Large intestine (tissue), 3 donors: Measurements from ENCODE around the gene SLC16A8. TPM values are rescaled to one million over a fixed set of nuclear protein-coding genes. Genes with fewer than 3 reads are reported as not detected.
A peak's percentile ranks its signal among the peaks of the same experiment; 100 is the strongest.
"Not testable (repeated sequence)": the region's sequence is repeated elsewhere in the genome, so short reads cannot be mapped to it uniquely, and the experiment has no call there.

Experiments
- DNase-seq, 2 donors: peaks; one replicate each; pipeline versions ENCODE4 v3.0.0 to v3.0.0-alpha.2; 2013
- H3K27ac ChIP-seq: one replicate; pipeline ENCODE4 v1.5.1; 2013; ENCODE audit warnings: low read length
- H3K27me3 ChIP-seq: 2 replicates; pipeline ENCODE4 v1.6.1; 2013; ENCODE audit warnings: low read length; ENCODE audit not compliant: control insufficient read depth, insufficient read depth
- H3K36me3 ChIP-seq: 2 replicates; pipeline ENCODE4 v1.6.1; 2013; ENCODE audit warnings: low read length; ENCODE audit not compliant: control insufficient read depth, insufficient read depth
- H3K4me1 ChIP-seq: one replicate; pipeline ENCODE4 v1.6.1; 2013; ENCODE audit warnings: low read length; ENCODE audit not compliant: control insufficient read depth, insufficient read depth
- H3K4me3 ChIP-seq: one replicate; pipeline ENCODE4 v1.5.1; 2013; ENCODE audit warnings: low read length
- H3K9me3 ChIP-seq: one replicate; pipeline ENCODE4 v1.6.1; 2013; ENCODE audit warnings: mild to moderate bottlenecking, low read depth, low read length, moderate library complexity; ENCODE audit not compliant: control insufficient read depth
- WGBS: methylation state at CpG from one replicate; pipeline ENCODE4 v1.1.5; 2013; ENCODE audit warnings: low lambda C conversion rate; ENCODE audit not compliant: insufficient coverage; 5-methylcytosine and 5-hydroxymethylcytosine counted together
- polyA plus RNA-seq: library from polyadenylated mRNA; unstranded; fragments of 120-200 nt; gene quantifications from one replicate; pipeline ENCODE4 v1.2.1, GENCODE V29; 2013

Gene SLC16A8
- polyA plus RNA-seq, 1 donor, result 2.3 TPM

DNA sequence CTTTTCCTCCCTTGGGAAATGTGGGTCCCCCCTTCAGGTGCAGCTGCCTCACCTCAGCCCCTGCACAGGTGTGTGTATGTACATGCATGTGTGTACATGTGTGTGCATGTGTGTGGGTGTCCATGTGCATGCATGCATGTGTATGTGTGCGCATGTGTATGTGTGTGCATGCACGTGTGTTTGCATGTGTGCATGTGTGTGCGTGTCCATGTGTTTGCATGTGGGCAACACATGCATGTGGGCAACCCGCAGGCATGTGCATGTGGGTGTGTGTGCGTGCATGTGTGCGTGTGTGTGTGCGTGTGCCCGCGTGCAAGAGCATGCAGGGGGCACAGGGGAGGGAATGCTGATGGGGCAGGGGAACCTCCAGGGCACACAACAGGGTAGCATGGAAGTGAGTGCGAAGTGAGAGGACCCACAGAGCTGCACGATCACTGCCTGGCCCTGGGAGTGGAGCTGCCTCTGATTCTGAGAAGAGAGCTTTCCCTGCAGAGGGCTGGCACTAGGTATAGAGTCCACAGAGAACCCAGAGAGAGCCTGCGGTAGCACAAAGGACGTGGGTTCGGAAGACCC lies 41.1 kb upstream of the SLC16A8 start:
- H3K27me3 ChIP-seq, result no peaks in the 10 kb centered on the region
- H3K36me3 ChIP-seq, result peaks cover 34% of the 10 kb centered on the region
- no peak for DNase-seq
- no peak overlapping the region for H3K27ac ChIP-seq
- WGBS, result no CpG with 5 or more reads among the region's 14 CpGs
- no peak overlapping the region for H3K4me3 ChIP-seq
- H3K4me1 ChIP-seq, result no peaks in the 10 kb centered on the region
- no peaks in the 10 kb centered on the region for H3K9me3 ChIP-seq

- no CpG with 5 or more reads among the region's 21 CpGs for WGBS
- Histone ChIP-seq H3K9me3 (no peaks in the 10 kb centered on the region), H3K27me3 (no peaks in the 10 kb centered on the region), H3K4me1 (no peaks in the 10 kb centered on the region), H3K4me3 (no peak overlapping the region), H3K36me3 (peaks cover 34% of the 10 kb centered on the region), H3K27ac (no peak overlapping the region)
- DNase-seq, result no peak
Measured at GRCh38 chr22:38124236-38124974, 40.4 kb upstream of the SLC16A8 start.

- no peaks in the 10 kb centered on the region for H3K9me3 ChIP-seq
- DNase-seq, result no peak
- peaks cover 21% of the 10 kb centered on the region for H3K36me3 ChIP-seq
- no peaks in the 10 kb centered on the region for H3K27me3 ChIP-seq
- WGBS, result no CpG with 5 or more reads among the region's 6 CpGs
- no peak overlapping the region for H3K27ac ChIP-seq
- H3K4me3 ChIP-seq, result no peak overlapping the region
- H3K4me1 ChIP-seq, result no peaks in the 10 kb centered on the region
Measured at GRCh38 chr22:38122616-38123015, 38.6 kb upstream of the SLC16A8 start.

DNA sequence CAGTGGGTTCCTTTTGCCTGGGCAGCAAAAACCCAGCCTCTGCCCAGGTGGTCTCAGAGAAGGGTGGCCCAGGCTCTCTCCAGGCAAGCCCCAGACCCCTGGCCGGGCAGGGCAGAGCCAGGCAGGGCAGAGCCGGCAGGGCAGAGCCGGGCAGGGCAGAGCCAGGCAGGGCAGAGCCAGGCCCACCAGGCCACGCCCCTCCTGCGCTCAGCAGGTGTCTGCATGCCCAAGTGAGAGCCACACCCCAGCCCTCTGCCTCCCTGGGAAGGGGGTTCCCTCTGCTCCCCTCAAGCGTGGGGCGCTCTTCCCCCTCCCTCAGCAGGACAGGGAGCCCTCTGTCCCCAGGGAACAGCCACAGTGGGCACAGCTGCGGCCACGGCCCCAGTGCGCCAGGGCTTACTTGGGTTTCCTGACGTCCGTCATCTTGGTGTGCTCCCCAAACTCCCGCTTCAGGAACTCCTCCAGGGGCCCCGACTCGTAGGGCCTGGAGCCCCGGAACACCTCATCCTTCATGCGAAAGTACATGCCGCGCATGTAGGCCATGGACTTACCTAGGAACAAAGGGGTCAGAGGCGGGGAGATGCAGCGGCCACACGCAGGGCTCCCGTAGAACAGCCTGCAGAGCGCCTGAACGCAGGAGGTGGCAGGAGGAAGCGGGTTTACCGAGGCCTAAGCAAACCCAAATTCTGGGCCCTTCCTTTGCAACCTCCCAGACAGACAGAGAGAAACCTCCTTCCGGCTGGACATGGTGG lies 36.6 kb upstream of the SLC16A8 start:
- DNase-seq, result no peak
- peaks cover 15% of the 10 kb centered on the region for H3K36me3 ChIP-seq
- H3K4me3 ChIP-seq, result no peak overlapping the region
- WGBS, result no CpG with 5 or more reads among the region's 28 CpGs
- no peaks in the 10 kb centered on the region for H3K9me3 ChIP-seq
- no peaks in the 10 kb centered on the region for H3K4me1 ChIP-seq
- no peaks in the 10 kb centered on the region for H3K27me3 ChIP-seq
- H3K27ac ChIP-seq, result no peak overlapping the region

GRCh38 chr22:38118747-38119146 lies 34.8 kb upstream of the SLC16A8 start:
- peaks cover 16% of the 10 kb centered on the region for H3K36me3 ChIP-seq
- no CpG with 5 or more reads among the region's 2 CpGs for WGBS
- not testable (repeated sequence) for H3K9me3 ChIP-seq, H3K4me3 ChIP-seq, H3K4me1 ChIP-seq, DNase-seq, H3K27me3 ChIP-seq, H3K27ac ChIP-seq

- Histone ChIP-seq H3K4me3 (no peak overlapping the region), H3K9me3 (no peaks in the 10 kb centered on the region), H3K36me3 (peaks cover 16% of the 10 kb centered on the region), H3K4me1 (peaks cover 3% of the 10 kb centered on the region), H3K27me3 (no peaks in the 10 kb centered on the region), H3K27ac (no peak overlapping the region)
- no peak for DNase-seq
- WGBS, result no CpG with 5 or more reads among the region's 3 CpGs
Measured at GRCh38 chr22:38118182-38118581, 34.2 kb upstream of the SLC16A8 start.

DNA sequence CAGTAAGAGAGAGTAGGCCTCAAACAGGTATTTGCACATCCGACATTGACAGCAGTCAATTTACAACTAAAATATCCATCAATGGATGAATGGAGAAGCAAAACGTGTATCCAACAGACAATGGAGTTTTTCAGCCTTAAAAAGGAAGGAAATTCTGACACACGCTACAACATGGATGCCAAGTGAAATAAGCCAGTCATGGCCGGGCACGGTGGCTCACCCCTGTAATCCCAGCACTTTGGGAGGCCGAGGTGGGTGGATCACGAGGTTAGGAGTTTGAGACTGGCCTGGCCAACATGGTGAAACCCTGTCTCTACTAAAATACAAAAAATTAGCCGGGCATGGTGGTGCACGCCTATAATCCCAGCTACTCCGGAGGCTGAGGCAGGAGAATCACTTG lies 33.6 kb upstream of the SLC16A8 start:
- not testable (repeated sequence) for DNase-seq, H3K9me3 ChIP-seq, H3K27me3 ChIP-seq, H3K4me1 ChIP-seq, H3K4me3 ChIP-seq, H3K27ac ChIP-seq
- WGBS, result no CpG with 5 or more reads among the region's 10 CpGs
- peaks cover 16% of the 10 kb centered on the region for H3K36me3 ChIP-seq

GRCh38 chr22:38115423-38116205 lies 31.6 kb upstream of the SLC16A8 start:
- Histone ChIP-seq H3K27me3 (no peaks in the 10 kb centered on the region), H3K4me3 (no peak overlapping the region), H3K9me3 (peaks cover 2% of the 10 kb centered on the region), H3K36me3 (peaks cover 16% of the 10 kb centered on the region), H3K4me1 (peaks cover 28% of the 10 kb centered on the region), H3K27ac (no peak overlapping the region)
- DNase-seq, result no peak
- no CpG with 5 or more reads among the region's 31 CpGs for WGBS

DNA sequence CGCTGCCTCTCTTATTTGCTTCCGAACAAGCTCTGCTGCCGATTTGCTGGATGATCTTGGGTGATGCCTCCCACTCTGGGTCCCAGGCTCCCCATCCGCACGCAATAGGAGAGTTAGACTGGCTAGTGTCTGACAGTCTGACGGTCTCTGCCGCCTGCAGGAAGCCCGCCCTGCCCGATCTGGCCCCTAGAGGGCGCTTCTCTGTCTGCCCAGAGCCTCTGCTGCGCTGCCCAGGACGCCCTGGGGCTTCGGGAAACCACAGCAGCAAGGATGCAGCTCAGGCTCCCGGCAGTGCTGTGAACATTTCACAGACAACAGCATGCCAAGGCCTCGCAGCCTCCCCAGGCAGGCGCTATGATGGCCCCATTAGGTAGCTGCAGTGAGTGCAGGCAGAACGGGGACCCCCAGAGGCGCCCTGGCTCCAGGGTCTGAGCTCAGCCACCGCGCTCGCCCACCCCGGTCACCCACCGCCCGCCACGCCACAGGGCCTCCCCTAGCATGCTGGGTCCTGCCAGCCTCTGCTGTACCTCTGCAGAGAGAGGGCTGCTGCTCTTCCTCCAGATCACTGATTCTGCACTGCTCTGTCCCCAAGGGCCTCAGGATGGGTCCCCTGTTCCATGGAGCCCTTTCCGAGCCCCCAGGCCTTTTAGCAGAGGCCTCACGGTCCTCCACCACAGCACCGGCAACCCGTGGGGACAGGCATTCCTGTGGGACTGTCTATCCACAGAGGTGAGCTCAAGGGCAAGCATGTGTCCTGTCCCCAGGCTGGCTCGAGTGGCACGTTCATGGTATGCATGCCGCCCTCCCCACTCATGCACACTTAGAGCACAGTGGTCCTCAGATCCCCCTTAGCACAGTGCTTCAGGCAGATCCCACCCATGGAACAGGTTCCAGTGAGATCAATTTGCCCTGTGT lies 30.8 kb upstream of the SLC16A8 start:
- Histone ChIP-seq H3K4me3 (no peak overlapping the region), H3K4me1 (peaks cover 29% of the 10 kb centered on the region), H3K9me3 (peaks cover 2% of the 10 kb centered on the region), H3K27me3 (no peaks in the 10 kb centered on the region), H3K36me3 (peaks cover 16% of the 10 kb centered on the region), H3K27ac (no peak overlapping the region)
- DNase-seq, result peak; percentile 69 to 74
- WGBS, result no CpG with 5 or more reads among the region's 32 CpGs
